ENCODE results near the gene CD74.

The CD74 gene

GRCh38 chr5:150409638-150410523 lies 2.8 kb downstream of the CD74 start:
- peak; percentile 24 to 26 for DNase-seq

GRCh38 chr5:150408231-150408943 lies 4.3 kb downstream of the CD74 start:
- no peak for DNase-seq

GRCh38 chr5:150407096-150407720 lies 5.5 kb downstream of the CD74 start:
- no peak for DNase-seq

GRCh38 chr5:150406723-150407095 lies 6.0 kb downstream of the CD74 start:
- DNase-seq, result no peak

- DNase-seq, result no peak
These were observed 6.5 kb downstream of the CD74 start for GRCh38 chr5:150406103-150406722.

GRCh38 chr5:150404941-150405816 lies 7.5 kb downstream of the CD74 start:
- no peak for DNase-seq

GRCh38 chr5:150404535-150404934 lies 8.2 kb downstream of the CD74 start:
- DNase-seq, result no peak

GRCh38 chr5:150404121-150404520 lies 8.6 kb downstream of the CD74 start:
- no peak for DNase-seq

GRCh38 chr5:150402901-150403342 lies 9.8 kb downstream of the CD74 start:
- no peak for DNase-seq

GRCh38 chr5:150402229-150402773 lies 10.4 kb downstream of the CD74 start:
- DNase-seq, result no peak

GRCh38 chr5:150401376-150402228 lies 11.1 kb downstream of the CD74 start:
- DNase-seq, result no peak

GRCh38 chr5:150401076-150401375 lies 11.7 kb downstream of the CD74 start:
- DNase-seq, result no peak

GRCh38 chr5:150400316-150401075 lies 12.2 kb downstream of the CD74 start:
- DNase-seq, result no peak

GRCh38 chr5:150399524-150400211 lies 13.0 kb downstream of the CD74 start:
- no peak for DNase-seq

- DNase-seq, result no peak
These were observed 13.8 kb downstream of the CD74 start for GRCh38 chr5:150398722-150399523.

- DNase-seq, result no peak
These were observed 14.7 kb downstream of the CD74 start for GRCh38 chr5:150397782-150398721.

- no peak for DNase-seq
These were observed 15.4 kb downstream of the CD74 start for GRCh38 chr5:150397146-150397781.

All from NCI-H187 (cell line).